IMR-90 (cell line): ENCODE data around the gene FBH1.

ENCODE experiments used
- BHLHE40 ChIP-seq: fragments of 150-350 bp; IDR thresholded peaks from 2 replicates; pipeline ENCODE4 v1.6.1; 2016; ENCODE audit warnings: mild to moderate bottlenecking, low read depth, low read length
- FOS ChIP-seq: fragments of 150-350 bp; IDR thresholded peaks from 2 replicates; pipeline ENCODE4 v1.6.1; 2016; ENCODE audit warnings: low read depth, low read length
- MAZ ChIP-seq: IDR thresholded peaks from 2 replicates; pipeline ENCODE4 v1.6.1; 2012; ENCODE audit warnings: low read depth, mild to moderate bottlenecking, low read length, improper control_type of control experiment, moderate library complexity, borderline replicate concordance
- MXI1 ChIP-seq: IDR thresholded peaks from 2 replicates; pipeline ENCODE4 v1.6.1; 2012; ENCODE audit warnings: low read depth, mild to moderate bottlenecking, low read length, moderate library complexity, borderline replicate concordance
- POLR2A ChIP-seq: IDR thresholded peaks from 2 replicates; pipeline ENCODE4 v1.6.1; 2012; ENCODE audit warnings: mild to moderate bottlenecking, low read depth, low read length
- RAD21 ChIP-seq: IDR thresholded peaks from 2 replicates; pipeline ENCODE4 v1.6.1; 2012; ENCODE audit warnings: low read length, improper control_type of control experiment
- RCOR1 ChIP-seq: IDR thresholded peaks from 2 replicates; pipeline ENCODE4 v1.6.1; 2012; ENCODE audit warnings: mild to moderate bottlenecking, low read length, improper control_type of control experiment; ENCODE audit not compliant: insufficient replicate concordance
- SMC3 ChIP-seq: fragments of 150-350 bp; IDR thresholded peaks from 2 replicates; pipeline ENCODE4 v1.6.1; 2016; ENCODE audit warnings: low read depth, mild to moderate bottlenecking, antibody characterized with exemption, low read length, moderate library complexity
- USF2 ChIP-seq: fragments of 150-350 bp; IDR thresholded peaks from 2 replicates; pipeline ENCODE4 v1.6.1; 2017; ENCODE audit warnings: mild to moderate bottlenecking, antibody characterized with exemption, low read length, low read depth
- TF ChIP-seq, protein P1 (sequence below): conservative IDR thresholded peaks from 2 replicates; pipeline ENCODE4 v1.5.1; 2012; ENCODE audit warnings: mild to moderate bottlenecking, low read depth, low read length, improper control_type of control experiment

DNA sequence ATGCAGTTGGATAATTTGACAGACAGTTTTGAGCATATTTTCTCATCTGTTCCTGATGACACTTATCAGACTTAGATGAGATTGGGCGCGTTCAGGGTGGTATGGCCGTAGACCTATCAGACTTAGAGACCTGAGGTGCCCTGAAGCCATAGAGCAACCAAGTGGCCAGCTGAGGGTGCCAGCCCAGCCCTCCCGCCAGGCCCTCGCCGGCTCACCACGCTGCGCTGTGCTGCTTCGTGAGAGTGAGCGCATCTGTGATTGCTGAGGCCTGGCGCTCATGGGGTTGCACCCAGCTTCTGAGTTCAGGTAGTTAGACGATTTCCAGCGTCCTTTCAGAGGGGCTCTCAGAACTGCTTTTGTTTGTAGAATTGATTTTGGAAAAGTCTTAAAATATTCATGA lies 10.2 kb downstream of the FBH1 start:
- no peak for TF ChIP-seq RAD21
- TF ChIP-seq, protein P1, sequence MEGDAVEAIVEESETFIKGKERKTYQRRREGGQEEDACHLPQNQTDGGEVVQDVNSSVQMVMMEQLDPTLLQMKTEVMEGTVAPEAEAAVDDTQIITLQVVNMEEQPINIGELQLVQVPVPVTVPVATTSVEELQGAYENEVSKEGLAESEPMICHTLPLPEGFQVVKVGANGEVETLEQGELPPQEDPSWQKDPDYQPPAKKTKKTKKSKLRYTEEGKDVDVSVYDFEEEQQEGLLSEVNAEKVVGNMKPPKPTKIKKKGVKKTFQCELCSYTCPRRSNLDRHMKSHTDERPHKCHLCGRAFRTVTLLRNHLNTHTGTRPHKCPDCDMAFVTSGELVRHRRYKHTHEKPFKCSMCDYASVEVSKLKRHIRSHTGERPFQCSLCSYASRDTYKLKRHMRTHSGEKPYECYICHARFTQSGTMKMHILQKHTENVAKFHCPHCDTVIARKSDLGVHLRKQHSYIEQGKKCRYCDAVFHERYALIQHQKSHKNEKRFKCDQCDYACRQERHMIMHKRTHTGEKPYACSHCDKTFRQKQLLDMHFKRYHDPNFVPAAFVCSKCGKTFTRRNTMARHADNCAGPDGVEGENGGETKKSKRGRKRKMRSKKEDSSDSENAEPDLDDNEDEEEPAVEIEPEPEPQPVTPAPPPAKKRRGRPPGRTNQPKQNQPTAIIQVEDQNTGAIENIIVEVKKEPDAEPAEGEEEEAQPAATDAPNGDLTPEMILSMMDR = no peak
- no peak for TF ChIP-seq POLR2A
- no peak for TF ChIP-seq BHLHE40
- TF ChIP-seq SMC3 = no peak
- TF ChIP-seq RCOR1 = no peak
- no peak for TF ChIP-seq FOS
- TF ChIP-seq MXI1 = no peak
- no peak for TF ChIP-seq USF2
- TF ChIP-seq MAZ = no peak
